ENCODE data around the gene RND3. TPM values are rescaled to one million over a fixed set of nuclear protein-coding genes. Genes with fewer than 3 reads are reported as not detected.
A peak's percentile ranks its signal among the peaks of the same experiment; 100 is the strongest.

The RND3 gene
- total and polyA plus RNA-seq, 2 experiments from 2014 or later: 199 to 271 TPM

- Histone ChIP-seq H4K20me1 (ENCODE audit: insufficient read depth) (no peaks in the 10 kb centered on the region), H3K79me2 (ENCODE audit: insufficient read depth) (no peaks in the 10 kb centered on the region), H3K27me3 (replicated peaks; ENCODE audit: insufficient read depth) (no peaks in the 10 kb centered on the region), H3K4me2 (ENCODE audit: unreplicated experiment) (no peak overlapping the region), H3K4me1 (ENCODE audit: insufficient read depth) (no peaks in the 10 kb centered on the region), H3K9me2 (ENCODE audit: insufficient read depth) (no peaks in the 10 kb centered on the region), H3K9ac (no peak overlapping the region), H2AFZ (no peak overlapping the region), H3K27ac (no peak overlapping the region), H3F3A (ENCODE audit: insufficient read depth) (no peaks in the 10 kb centered on the region), H3K9me3 (ENCODE audit: low read depth) (no peaks in the 10 kb centered on the region), H3K36me3 (ENCODE audit: low read depth) (no peaks in the 10 kb centered on the region), H3K4me3 (no peak overlapping the region)
- 82 to 88% methylated on average over 4 of the region's 4 CpGs for WGBS, 2 experiments (ENCODE audit: low coverage in 1 of 2, low lambda C conversion rate in 2 of 2, missing lambda C conversion rate in 2 of 2)
- no peak for DNase-seq
- in situ Hi-C loops (cut with MboI): no loop called here
- TF ChIP-seq EZH2phosphoT487 (IDR thresholded peaks at IDR 0.05; ENCODE audit: insufficient read depth, low read depth): no peak
- no peak for TF ChIP-seq EZH2 (IDR thresholded peaks at IDR 0.05; ENCODE audit: insufficient read depth, poor library complexity, severe bottlenecking)
Measured at GRCh38 chr2:150426724-150427123, 60.7 kb downstream of the RND3 start.

- in situ Hi-C loops (cut with MboI): no loop called here
- Histone ChIP-seq H3K27ac (no peak overlapping the region), H2AFZ (no peak overlapping the region), H3K4me3 (no peak overlapping the region), H4K20me1 (ENCODE audit: insufficient read depth) (no peaks in the 10 kb centered on the region), H3K9me2 (ENCODE audit: insufficient read depth) (no peaks in the 10 kb centered on the region), H3K27me3 (replicated peaks; ENCODE audit: insufficient read depth) (no peaks in the 10 kb centered on the region), H3F3A (ENCODE audit: insufficient read depth) (no peaks in the 10 kb centered on the region), H3K36me3 (ENCODE audit: low read depth) (no peaks in the 10 kb centered on the region), H3K9me3 (ENCODE audit: low read depth) (no peaks in the 10 kb centered on the region), H3K4me1 (ENCODE audit: insufficient read depth) (no peaks in the 10 kb centered on the region), H3K4me2 (ENCODE audit: unreplicated experiment) (no peak overlapping the region), H3K9ac (no peak overlapping the region), H3K79me2 (ENCODE audit: insufficient read depth) (no peaks in the 10 kb centered on the region)
- 60 to 74% methylated on average over 2 of the region's 2 CpGs for WGBS, 2 experiments (ENCODE audit: low coverage in 1 of 2, low lambda C conversion rate in 2 of 2, missing lambda C conversion rate in 2 of 2)
- no peak for DNase-seq
- TF ChIP-seq EZH2 (IDR thresholded peaks at IDR 0.05; ENCODE audit: insufficient read depth, poor library complexity, severe bottlenecking): no peak
Measured at GRCh38 chr2:150426315-150426714, 61.2 kb downstream of the RND3 start.

GRCh38 chr2:150425121-150425955 lies 62.1 kb downstream of the RND3 start:
- in situ Hi-C loops (cut with MboI): no loop called here
- H3K36me3 ChIP-seq (ENCODE audit: low read depth): no peaks in the 10 kb centered on the region
- no peak overlapping the region for H3K4me3 ChIP-seq
- H3K9me2 ChIP-seq (ENCODE audit: insufficient read depth): no peaks in the 10 kb centered on the region
- H3K27ac ChIP-seq: no peak overlapping the region
- peak; percentile 7 for DNase-seq
- H3K9ac ChIP-seq: no peak overlapping the region
- H3K27me3 ChIP-seq (replicated peaks; ENCODE audit: insufficient read depth): no peaks in the 10 kb centered on the region
- WGBS, 2 experiments (ENCODE audit: low coverage in 1 of 2, low lambda C conversion rate in 2 of 2, missing lambda C conversion rate in 2 of 2): 88 to 91% methylated on average over 22 of the region's 22 CpGs
- no peak overlapping the region for H2AFZ ChIP-seq
- no peaks in the 10 kb centered on the region for H3F3A ChIP-seq (ENCODE audit: insufficient read depth)
- no peaks in the 10 kb centered on the region for H3K4me1 ChIP-seq (ENCODE audit: insufficient read depth)
- no peak overlapping the region for H3K4me2 ChIP-seq (ENCODE audit: unreplicated experiment)
- H3K9me3 ChIP-seq (ENCODE audit: low read depth): no peaks in the 10 kb centered on the region
- no peaks in the 10 kb centered on the region for H4K20me1 ChIP-seq (ENCODE audit: insufficient read depth)
- H3K79me2 ChIP-seq (ENCODE audit: insufficient read depth): no peaks in the 10 kb centered on the region
- TF ChIP-seq EZH2phosphoT487 (IDR thresholded peaks at IDR 0.05; ENCODE audit: insufficient read depth, low read depth) (no peak), EZH2 (IDR thresholded peaks at IDR 0.05; ENCODE audit: insufficient read depth, poor library complexity, severe bottlenecking) (no peak)

GRCh38 chr2:150424406-150424805 lies 63.1 kb downstream of the RND3 start:
- Histone ChIP-seq H3K36me3 (ENCODE audit: low read depth) (no peaks in the 10 kb centered on the region), H3K9me2 (ENCODE audit: insufficient read depth) (no peaks in the 10 kb centered on the region), H3K9me3 (ENCODE audit: low read depth) (no peaks in the 10 kb centered on the region), H3K9ac (no peak overlapping the region), H4K20me1 (ENCODE audit: insufficient read depth) (no peaks in the 10 kb centered on the region), H2AFZ (no peak overlapping the region), H3K4me3 (no peak overlapping the region), H3F3A (ENCODE audit: insufficient read depth) (no peaks in the 10 kb centered on the region), H3K4me1 (ENCODE audit: insufficient read depth) (no peaks in the 10 kb centered on the region), H3K27me3 (replicated peaks; ENCODE audit: insufficient read depth) (no peaks in the 10 kb centered on the region), H3K79me2 (ENCODE audit: insufficient read depth) (no peaks in the 10 kb centered on the region), H3K4me2 (ENCODE audit: unreplicated experiment) (no peak overlapping the region), H3K27ac (no peak overlapping the region)
- in situ Hi-C loops (cut with MboI): no loop called here
- 84 to 88% methylated on average over 6 of the region's 6 CpGs for WGBS, 2 experiments (ENCODE audit: low coverage in 1 of 2, low lambda C conversion rate in 2 of 2, missing lambda C conversion rate in 2 of 2)
- no peak for TF ChIP-seq EZH2 (IDR thresholded peaks at IDR 0.05; ENCODE audit: insufficient read depth, poor library complexity, severe bottlenecking)
- DNase-seq: no peak
